VCaP (cell line): ENCODE results near the gene KLF8.

Experiments
- H3K27ac ChIP-seq: fragments of 450-650 bp; 2 replicates; pipeline ENCODE4 v1.5.1; 2017
- TF ChIP-seq, protein P1 (sequence below): fragments of 450-650 bp; conservative IDR thresholded peaks from 2 replicates; pipeline ENCODE4 v1.5.1; 2017; ENCODE audit warnings: mild to moderate bottlenecking, moderate library complexity

The KLF8 gene

DNA sequence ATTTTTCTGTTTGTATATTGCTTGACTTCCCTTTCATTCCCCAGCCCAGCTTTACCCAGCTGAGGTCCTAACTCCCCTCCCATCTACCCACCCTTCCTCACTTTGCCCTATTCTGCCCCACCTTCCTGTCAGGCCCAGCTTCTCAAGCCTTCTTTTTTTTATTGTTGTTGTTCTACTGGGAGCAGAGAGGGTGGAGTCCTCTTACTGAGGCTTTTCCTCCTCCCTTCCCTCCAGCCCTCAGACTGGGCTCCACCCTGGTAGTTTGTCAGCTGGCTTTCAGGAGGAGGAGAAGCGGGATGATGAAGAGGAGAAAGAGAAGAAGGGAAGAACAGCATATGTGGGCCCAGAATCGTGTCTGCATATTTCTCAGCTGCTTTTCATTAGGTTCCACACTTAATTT lies 3.2 kb upstream of the KLF8 start:
- no peak overlapping the region for H3K27ac ChIP-seq
- TF ChIP-seq, protein P1, sequence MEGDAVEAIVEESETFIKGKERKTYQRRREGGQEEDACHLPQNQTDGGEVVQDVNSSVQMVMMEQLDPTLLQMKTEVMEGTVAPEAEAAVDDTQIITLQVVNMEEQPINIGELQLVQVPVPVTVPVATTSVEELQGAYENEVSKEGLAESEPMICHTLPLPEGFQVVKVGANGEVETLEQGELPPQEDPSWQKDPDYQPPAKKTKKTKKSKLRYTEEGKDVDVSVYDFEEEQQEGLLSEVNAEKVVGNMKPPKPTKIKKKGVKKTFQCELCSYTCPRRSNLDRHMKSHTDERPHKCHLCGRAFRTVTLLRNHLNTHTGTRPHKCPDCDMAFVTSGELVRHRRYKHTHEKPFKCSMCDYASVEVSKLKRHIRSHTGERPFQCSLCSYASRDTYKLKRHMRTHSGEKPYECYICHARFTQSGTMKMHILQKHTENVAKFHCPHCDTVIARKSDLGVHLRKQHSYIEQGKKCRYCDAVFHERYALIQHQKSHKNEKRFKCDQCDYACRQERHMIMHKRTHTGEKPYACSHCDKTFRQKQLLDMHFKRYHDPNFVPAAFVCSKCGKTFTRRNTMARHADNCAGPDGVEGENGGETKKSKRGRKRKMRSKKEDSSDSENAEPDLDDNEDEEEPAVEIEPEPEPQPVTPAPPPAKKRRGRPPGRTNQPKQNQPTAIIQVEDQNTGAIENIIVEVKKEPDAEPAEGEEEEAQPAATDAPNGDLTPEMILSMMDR, result no peak

DNA sequence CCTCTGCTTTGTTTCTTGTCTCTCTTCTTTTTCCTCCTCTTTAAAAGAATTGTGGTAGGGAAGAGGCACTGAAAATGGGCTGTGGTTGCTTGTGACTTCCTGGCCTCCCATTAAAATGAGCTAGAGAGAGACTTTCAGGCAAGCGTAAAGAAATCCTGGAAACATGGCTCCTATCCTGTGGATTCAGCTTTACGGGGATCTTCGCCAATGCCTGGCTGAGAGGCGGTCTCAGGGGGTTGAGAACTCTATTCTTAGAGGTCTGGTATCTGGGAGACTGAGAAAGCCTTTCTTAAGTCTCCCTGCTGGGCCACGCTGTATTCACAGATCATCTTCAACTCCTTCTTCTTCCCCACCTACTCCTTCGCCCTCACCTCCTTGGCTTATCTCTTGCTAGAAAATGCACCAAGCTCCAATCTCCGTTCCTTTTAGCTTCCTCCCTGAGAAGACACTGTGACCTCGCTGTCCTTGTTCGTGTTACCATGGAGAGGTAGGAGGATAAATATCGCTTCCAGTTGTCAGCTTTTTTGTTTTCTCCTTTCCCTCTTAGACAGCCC lies 542 bp upstream of the KLF8 start:
- H3K27ac ChIP-seq, result no peak overlapping the region
- TF ChIP-seq, protein P1, result no peak

DNA sequence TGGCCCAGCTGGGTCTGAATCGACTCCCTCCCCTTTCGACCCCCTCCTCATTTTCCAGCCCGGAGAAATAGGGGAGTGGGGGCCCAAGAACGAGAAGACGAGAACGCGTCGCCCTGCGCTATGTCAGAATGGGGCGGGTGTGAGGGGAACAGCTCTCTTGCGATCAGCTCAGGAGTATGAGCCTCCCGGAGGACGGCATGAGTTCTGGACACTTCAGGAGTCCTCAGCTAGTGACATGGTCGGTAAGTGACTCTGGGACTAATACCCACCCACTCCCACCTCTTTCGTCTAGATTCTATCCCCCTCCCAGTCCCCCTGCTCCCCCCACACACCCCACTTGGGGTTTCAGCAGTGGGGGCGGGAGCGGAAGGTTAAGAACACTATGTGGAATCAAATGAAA lies 944 bp downstream of the KLF8 start:
- TF ChIP-seq, protein P1, result no peak
- no peak overlapping the region for H3K27ac ChIP-seq

DNA sequence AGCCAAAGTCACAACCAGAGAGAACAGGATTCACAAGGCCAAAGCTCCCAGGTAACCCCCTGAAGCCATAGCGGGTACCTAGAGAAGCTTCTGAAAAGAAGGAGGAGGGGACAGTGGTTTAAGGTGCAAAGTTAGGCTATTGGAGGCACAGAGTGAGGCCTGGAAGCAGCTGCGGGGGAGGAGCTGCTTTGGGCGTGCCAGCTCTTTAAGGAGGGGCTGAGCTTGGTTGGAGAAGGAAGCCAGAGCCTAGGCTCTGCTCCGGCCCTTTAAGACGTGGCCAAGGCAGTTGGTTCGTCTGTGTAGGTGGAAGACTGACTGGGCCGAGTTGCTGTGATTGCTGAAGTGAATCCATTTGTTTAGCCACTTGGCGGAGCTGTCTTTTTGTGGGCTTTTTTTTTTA lies 1.5 kb downstream of the KLF8 start:
- TF ChIP-seq, protein P1, result no peak
- no peak overlapping the region for H3K27ac ChIP-seq

DNA sequence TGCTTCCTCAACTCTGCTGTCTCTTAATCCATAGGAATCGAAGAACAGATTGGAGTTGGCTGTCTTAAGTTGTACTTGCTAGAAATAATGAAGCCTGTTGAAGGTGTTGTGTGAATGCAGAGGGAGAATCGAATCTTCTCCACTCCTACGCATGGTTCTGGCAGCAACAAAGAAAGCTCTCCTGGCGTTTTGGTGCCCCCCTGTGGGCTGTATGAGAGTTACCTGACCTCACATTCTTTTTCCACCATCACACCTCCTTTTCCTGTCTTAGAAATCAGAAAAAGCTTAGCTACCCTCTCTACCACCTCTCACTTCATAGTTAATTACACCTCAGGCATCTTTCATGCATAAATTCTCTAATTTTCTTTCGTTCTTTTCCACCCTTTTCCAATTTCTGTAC lies 16.3 kb downstream of the KLF8 start:
- no peak overlapping the region for H3K27ac ChIP-seq
- TF ChIP-seq, protein P1, result peak; percentile 78

DNA sequence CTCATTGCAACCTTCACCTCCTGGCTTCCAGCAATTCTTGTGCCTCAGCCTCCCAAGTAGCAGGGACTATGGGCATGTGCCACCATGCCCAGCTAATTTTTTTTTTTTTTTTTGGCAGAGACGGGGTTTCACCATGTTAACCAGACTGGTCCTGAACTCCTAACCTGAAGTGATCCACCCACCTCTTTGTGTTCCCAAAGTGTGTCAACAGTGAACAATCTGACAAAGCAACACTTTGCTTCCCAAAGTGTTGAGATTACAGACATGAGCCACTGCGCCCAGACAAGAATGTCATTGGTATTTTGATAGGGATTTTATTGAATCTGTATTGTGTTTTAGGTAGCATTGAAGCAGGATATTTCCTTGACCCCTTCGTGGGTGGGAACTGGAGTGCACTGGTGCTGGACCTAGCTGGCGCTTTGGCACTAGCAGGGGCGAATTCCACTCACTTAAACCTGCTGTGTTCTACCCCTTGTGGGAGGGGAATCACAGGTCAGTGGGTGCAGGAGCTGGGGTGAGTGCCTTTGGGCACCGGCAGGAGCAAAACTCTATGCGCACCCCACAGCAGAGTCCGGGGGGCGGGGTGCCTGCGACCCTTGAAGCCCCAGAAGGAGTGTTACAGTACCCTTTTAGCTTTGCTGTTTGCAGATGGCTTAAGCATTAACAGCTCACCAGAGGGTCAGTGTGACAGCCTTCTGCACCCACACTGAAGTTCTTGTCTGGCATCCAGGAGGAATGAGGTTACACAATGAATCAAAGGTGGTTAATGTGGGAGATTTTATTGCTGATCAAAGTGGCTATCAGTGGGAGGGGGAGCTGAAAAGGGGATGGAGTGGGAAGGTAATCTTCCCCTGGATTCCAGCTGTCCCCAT lies 21.9 kb downstream of the KLF8 start:
- TF ChIP-seq, protein P1, result no peak
- no peak overlapping the region for H3K27ac ChIP-seq

DNA sequence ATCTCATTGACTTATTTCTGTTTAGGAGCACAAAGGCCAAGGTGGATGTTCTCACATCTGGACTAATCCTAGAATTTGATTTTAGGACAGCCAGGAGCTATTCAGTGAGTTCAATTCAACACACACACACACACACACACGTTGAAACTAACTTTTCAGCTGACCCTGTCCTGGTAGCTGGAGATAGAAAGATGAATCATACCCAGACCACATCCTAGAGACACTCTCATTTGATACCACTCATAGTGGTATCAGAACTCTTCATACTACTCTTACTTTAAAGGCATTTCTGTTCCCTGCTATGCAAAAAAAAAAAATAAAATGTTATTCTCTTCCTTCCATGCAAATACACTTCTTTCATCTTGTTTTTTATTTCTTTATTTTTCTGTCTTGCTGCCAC lies 36.7 kb downstream of the KLF8 start:
- no peak overlapping the region for H3K27ac ChIP-seq
- TF ChIP-seq, protein P1, result no peak
